ENCODE data around the gene PRPSAP1. TPM values are rescaled to one million over a fixed set of nuclear protein-coding genes. Genes with fewer than 3 reads are reported as not detected.

PRPSAP1 gene
- polyA plus RNA-seq, 3 donors: 45.8 to 58.2 (median 51.2) TPM

GRCh38 chr17:76262732-76263344, 90.9 kb downstream of the PRPSAP1 start:
- no peak for TF ChIP-seq CTCF (IDR thresholded peaks at IDR 0.05)
- Histone ChIP-seq H3K36me3 (replicated peaks in 1 of 2; ENCODE audit: control insufficient read depth in 1 of 2, insufficient read depth in 2 of 2, low read length in 2 of 2) (no peaks in the 10 kb centered on the region), H3K27me3 (ENCODE audit: control insufficient read depth in 2 of 2, insufficient read depth in 2 of 2, low read length in 2 of 2) (no peaks in the 10 kb centered on the region), H3K79me2 (ENCODE audit: insufficient read depth, low read length) (peaks cover 25% of the 10 kb centered on the region), H3K4me3 (replicated peaks in 1 of 3; ENCODE audit: low read depth in 2 of 3, low read length in 3 of 3) (peak overlapping the region in 1 of 3 experiments; percentile 31), H3K4me2 (replicated peaks; ENCODE audit: extremely low read depth, low read length, poor library complexity, severe bottlenecking) (peak overlapping the region; percentile 40), H2AFZ (ENCODE audit: insufficient read depth, low read depth, low read length, poor library complexity, severe bottlenecking) (peak overlapping the region; percentile 34), H3K27ac (ENCODE audit: low read depth in 1 of 2, low read length in 2 of 2) (peak overlapping the region; percentile 0 to 41), H3K4me1 (ENCODE audit: control insufficient read depth in 1 of 2, insufficient read depth in 2 of 2, low read length in 2 of 2) (peaks cover 61 to 68% of the 10 kb centered on the region in 2 donors), H3K9me3 (replicated peaks in 1 of 2; ENCODE audit: control insufficient read depth in 1 of 2, insufficient read depth in 1 of 2, low read length in 2 of 2) (no peaks in the 10 kb centered on the region), H4K20me1 (ENCODE audit: insufficient read depth, low read length) (peaks cover 6% of the 10 kb centered on the region), H3K9ac (ENCODE audit: insufficient read depth, low read length, poor library complexity, severe bottlenecking) (no peak overlapping the region)
- 22% methylated on average over 7 of the region's 9 CpGs for WGBS (ENCODE audit: insufficient coverage)
- intact Hi-C loops (cut with micrococcal nuclease): loop anchor here in 1 of 2 donors (10.0 kb wide), 2 partner anchors 472 to 488 kb away; partner anchors contain the start of genes MFSD11 and SRSF2
- DNase-seq: peak; percentile 63 to 79 (median 71)
- peaks cover 0 to 6% (median 0%) of the 10 kb centered on the region in 3 donors for H3K27me3 Mint-ChIP-seq (ENCODE audit: low read depth in 3 of 3)
- H3K27ac Mint-ChIP-seq: peak overlapping the region; percentile 40 to 93 (median 88)
- H3K9me3 Mint-ChIP-seq: no peaks in the 10 kb centered on the region
- peaks cover 5 to 10% of the 10 kb centered on the region in 2 donors for H3K36me3 Mint-ChIP-seq
- peak overlapping the region; percentile 52 to 73 for H3K4me3 Mint-ChIP-seq
- H3K4me1 Mint-ChIP-seq: peaks cover 63% of the 10 kb centered on the region

- Histone ChIP-seq H4K20me1 (ENCODE audit: insufficient read depth, low read length) (peaks cover under 1% of the 10 kb centered on the region), H3K36me3 (replicated peaks in 1 of 2; ENCODE audit: control insufficient read depth in 1 of 2, insufficient read depth in 2 of 2, low read length in 2 of 2) (no peaks in the 10 kb centered on the region), H3K4me1 (ENCODE audit: control insufficient read depth in 1 of 2, insufficient read depth in 2 of 2, low read length in 2 of 2) (peaks cover 49 to 56% of the 10 kb centered on the region in 2 donors), H3K4me3 (replicated peaks in 1 of 3; ENCODE audit: low read depth in 2 of 3, low read length in 3 of 3) (peak overlapping the region in 1 of 3 experiments; percentile 36), H3K79me2 (ENCODE audit: insufficient read depth, low read length) (peaks cover 13% of the 10 kb centered on the region), H3K9me3 (replicated peaks in 1 of 2; ENCODE audit: control insufficient read depth in 1 of 2, insufficient read depth in 1 of 2, low read length in 2 of 2) (no peaks in the 10 kb centered on the region), H3K9ac (ENCODE audit: insufficient read depth, low read length, poor library complexity, severe bottlenecking) (peak overlapping the region; percentile 34), H3K27ac (ENCODE audit: low read depth in 1 of 2, low read length in 2 of 2) (peak overlapping the region; percentile 19 to 56), H3K4me2 (replicated peaks; ENCODE audit: extremely low read depth, low read length, poor library complexity, severe bottlenecking) (peak overlapping the region; percentile 34), H2AFZ (ENCODE audit: insufficient read depth, low read depth, low read length, poor library complexity, severe bottlenecking) (peak overlapping the region; percentile 49), H3K27me3 (ENCODE audit: control insufficient read depth in 2 of 2, insufficient read depth in 2 of 2, low read length in 2 of 2) (no peaks in the 10 kb centered on the region)
- TF ChIP-seq CTCF (IDR thresholded peaks at IDR 0.05): no peak
- Mint-ChIP-seq H3K27ac (peak overlapping the region; percentile 79 to 93 (median 88)), H3K27me3 (ENCODE audit: low read depth in 3 of 3) (peaks cover under 1 to 7% (median 1%) of the 10 kb centered on the region in 3 donors), H3K9me3 (peaks cover 0 to 3% (median 0%) of the 10 kb centered on the region in 7 donors), H3K4me3 (peak overlapping the region; percentile 39 to 65), H3K36me3 (peaks cover 1 to 2% of the 10 kb centered on the region in 2 donors), H3K4me1 (peaks cover 55% of the 10 kb centered on the region)
- intact Hi-C loops (cut with micrococcal nuclease): loop anchor here in 1 of 2 donors (10.0 kb wide), 2 partner anchors 473 to 487 kb away; partner anchors contain the start of genes MFSD11 and SRSF2
- WGBS (ENCODE audit: insufficient coverage): 69% methylated on average over 7 of the region's 23 CpGs
- DNase-seq: peak; percentile 53 to 69 (median 64)
Measured at GRCh38 chr17:76261421-76262215, 92.1 kb downstream of the PRPSAP1 start.
